GM06990 (cell line): Measurements from ENCODE around the gene NT5M.

ENCODE experiments used
- DNase-seq: peaks from one replicate; pipeline ENCODE4 v3.0.0-alpha.2; 2011; ENCODE audit not compliant: insufficient read length; ENCODE audit errors: extremely low read depth
- H3K27me3 ChIP-seq: replicated peaks from 2 replicates; pipeline ENCODE4 v1.6.0; 2011; ENCODE audit warnings: low read length; ENCODE audit not compliant: control insufficient read depth, insufficient read depth
- H3K36me3 ChIP-seq: 2 replicates; pipeline ENCODE4 v1.5.1; 2011; ENCODE audit warnings: low read length; ENCODE audit not compliant: control insufficient read depth, insufficient read depth
- H3K4me3 ChIP-seq: replicated peaks from 2 replicates; pipeline ENCODE4 v1.5.1; 2011; ENCODE audit warnings: low read depth, mild to moderate bottlenecking, control low read depth, low read length
- CTCF ChIP-seq: IDR thresholded peaks from 2 replicates; pipeline ENCODE4 v1.5.1; 2011; ENCODE audit warnings: low read length, control low read depth, mild to moderate bottlenecking, inconsistent platforms; ENCODE audit not compliant: insufficient read depth, poor library complexity, severe bottlenecking

Gene NT5M

GRCh38 chr17:17361867-17362539 is 58.8 kb downstream of the NT5M start:
- DNase-seq: no peak
- Histone ChIP-seq H3K4me3 (no peak overlapping the region), H3K27me3 (peaks cover 2% of the 10 kb centered on the region; the same call in 1 of the 2 replicates), H3K36me3 (no peaks in the 10 kb centered on the region)
- TF ChIP-seq CTCF: no peak

GRCh38 chr17:17362540-17362930 is 59.4 kb downstream of the NT5M start:
- TF ChIP-seq CTCF: no peak
- Histone ChIP-seq H3K4me3 (no peak overlapping the region), H3K36me3 (no peaks in the 10 kb centered on the region), H3K27me3 (peaks cover 2% of the 10 kb centered on the region; the same call in 1 of the 2 replicates)
- no peak for DNase-seq

GRCh38 chr17:17363638-17364337 is 60.6 kb downstream of the NT5M start:
- TF ChIP-seq CTCF: no peak
- Histone ChIP-seq H3K27me3 (peaks cover 2% of the 10 kb centered on the region; the same call in 1 of the 2 replicates), H3K4me3 (no peak overlapping the region), H3K36me3 (no peaks in the 10 kb centered on the region)
- DNase-seq: no peak

- Histone ChIP-seq H3K36me3 (no peaks in the 10 kb centered on the region), H3K27me3 (peaks cover 2% of the 10 kb centered on the region; the same call in 1 of the 2 replicates), H3K4me3 (no peak overlapping the region)
- TF ChIP-seq CTCF: no peak
- DNase-seq: no peak
Observed at GRCh38 chr17:17364338-17364667, 61.1 kb downstream of the NT5M start.

GRCh38 chr17:17365476-17366110 is 62.4 kb downstream of the NT5M start:
- no peak for DNase-seq
- Histone ChIP-seq H3K36me3 (no peaks in the 10 kb centered on the region), H3K27me3 (peaks cover 2% of the 10 kb centered on the region; the same call in 1 of the 2 replicates), H3K4me3 (no peak overlapping the region)
- no peak for TF ChIP-seq CTCF
